IMR-90 (cell line): ENCODE data around the gene CHDH. TPM values are rescaled to one million over a fixed set of nuclear protein-coding genes. Genes with fewer than 3 reads are reported as not detected.

ENCODE experiments used
- ATAC-seq: fragments of 200-7000 bp; cut with Tn5 transposase; 2 replicates; pipeline ENCODE4 v1.9.1; 2020; ENCODE audit warnings: low read depth, mild to moderate bottlenecking, moderate library complexity
- BruUV-seq: library from RNA; stranded (reverse); fragments of 400-500 nt; replicated peaks from 2 replicates; lab custom pipeline; 2021; lab: Mats Ljungman, UMichigan
- CTCF ChIA-PET: fragments of 300-600 bp; formaldehyde crosslinking; extraction: SDS; loops from one replicate; lab custom pipeline; 2021; ENCODE audit warnings: antibody characterized with exemption; lab: Yijun Ruan, JAX
- POLR2A ChIA-PET: fragments of 300-600 bp; sonication (Branson Sonifier 250); formaldehyde crosslinking; loops from one replicate; lab custom pipeline; 2022; ENCODE audit warnings: antibody characterized with exemption; ENCODE audit not compliant: unreplicated experiment; lab: Charles Lee
- DNase-seq: peaks from one replicate; pipeline ENCODE4 v3.0.0; 2013
- H2AFZ ChIP-seq: replicated peaks from 2 replicates; pipeline ENCODE3; 2013; ENCODE audit warnings: low read length, mild to moderate bottlenecking; ENCODE audit not compliant: poor library complexity
- H2AK5ac ChIP-seq: 2 replicates; pipeline ENCODE4 v1.6.1; 2013; ENCODE audit warnings: low read depth, low read length, inconsistent platforms
- H2AK9ac ChIP-seq: replicated peaks from 2 replicates; pipeline ENCODE3; 2013; ENCODE audit warnings: mild to moderate bottlenecking, low read depth, low read length, moderate library complexity; ENCODE audit not compliant: poor library complexity
- H2BK120ac ChIP-seq: 2 replicates; pipeline ENCODE4 v1.6.1; 2013; ENCODE audit warnings: low read depth, low read length, inconsistent platforms
- H2BK15ac ChIP-seq: 3 replicates; pipeline ENCODE4 v1.6.1; 2013; ENCODE audit warnings: low read depth, low read length, inconsistent platforms
- H2BK20ac ChIP-seq: 2 replicates; pipeline ENCODE4 v1.6.1; 2013; ENCODE audit warnings: low read depth, mild to moderate bottlenecking, inconsistent platforms, low read length, moderate library complexity
- H2BK5ac ChIP-seq: 2 replicates; pipeline ENCODE4 v1.6.1; 2013; ENCODE audit warnings: mild to moderate bottlenecking, low read depth, low read length, inconsistent platforms; ENCODE audit not compliant: poor library complexity, severe bottlenecking
- H3K14ac ChIP-seq: replicated peaks from 2 replicates; pipeline ENCODE4 v1.6.1; 2013; ENCODE audit warnings: low read depth, low read length, inconsistent platforms
- H3K18ac ChIP-seq: 2 replicates; pipeline ENCODE4 v1.6.1; 2013; ENCODE audit warnings: low read depth, low read length, control low read depth
- H3K23ac ChIP-seq: 2 replicates; pipeline ENCODE4 v1.6.1; 2013; ENCODE audit warnings: low read depth, low read length, inconsistent platforms
- H3K27ac ChIP-seq: 2 replicates; pipeline ENCODE4 v1.5.1; 2013; ENCODE audit warnings: mild to moderate bottlenecking, control low read depth, low read length; ENCODE audit not compliant: insufficient read depth
- H3K27me3 ChIP-seq: 2 replicates; pipeline ENCODE4 v1.6.1; 2013; ENCODE audit warnings: low read length; ENCODE audit not compliant: control insufficient read depth, insufficient read depth
- H3K36me3 ChIP-seq: 2 replicates; pipeline ENCODE4 v1.6.1; 2013; ENCODE audit warnings: low read length, mixed read lengths; ENCODE audit not compliant: control insufficient read depth, insufficient read depth
- H3K4ac ChIP-seq: 2 replicates; pipeline ENCODE4 v1.6.1; 2013; ENCODE audit warnings: low read depth, low read length, inconsistent platforms
- H3K4me1 ChIP-seq: 2 replicates; pipeline ENCODE4 v1.6.1; 2013; ENCODE audit warnings: low read length, mixed read lengths; ENCODE audit not compliant: control insufficient read depth, insufficient read depth
- H3K4me2 ChIP-seq: 2 replicates; pipeline ENCODE4 v1.6.1; 2013; ENCODE audit warnings: low read depth, mild to moderate bottlenecking, control low read depth, low read length, moderate library complexity
- H3K4me3 ChIP-seq: 2 replicates; pipeline ENCODE4 v1.5.1; 2013; ENCODE audit warnings: low read depth, mild to moderate bottlenecking, control low read depth, low read length, moderate library complexity; ENCODE audit not compliant: insufficient read depth
- H3K56ac ChIP-seq: 2 replicates; pipeline ENCODE4 v1.6.1; 2013; ENCODE audit warnings: low read length, inconsistent platforms; ENCODE audit not compliant: insufficient read depth; ENCODE audit errors: extremely low read depth
- H3K79me1 ChIP-seq, 2 experiments: 2 replicates each; pipeline ENCODE4 v1.6.1; 2013; ENCODE audit warnings: low read length in 2 of 2, inconsistent platforms in 1 of 2, low read depth in 1 of 2
- H3K9ac ChIP-seq: 2 replicates; pipeline ENCODE4 v1.6.1; 2013; ENCODE audit warnings: low read depth, low read length, control low read depth
- H3K9me1 ChIP-seq: 2 replicates; pipeline ENCODE4 v1.6.1; 2013; ENCODE audit warnings: low read length, inconsistent platforms; ENCODE audit not compliant: insufficient read depth
- H3K9me3 ChIP-seq: 2 replicates; pipeline ENCODE4 v1.6.1; 2013; ENCODE audit warnings: low read length; ENCODE audit not compliant: control insufficient read depth, insufficient read depth
- H4K20me1 ChIP-seq: 2 replicates; pipeline ENCODE4 v1.6.1; 2013; ENCODE audit warnings: low read length, inconsistent platforms; ENCODE audit not compliant: insufficient read depth
- H4K5ac ChIP-seq: 2 replicates; pipeline ENCODE4 v1.6.1; 2013; ENCODE audit warnings: mild to moderate bottlenecking, low read depth, low read length, control low read depth
- H4K8ac ChIP-seq, 2 experiments: 2 replicates each; pipeline ENCODE4 v1.6.1; 2013; ENCODE audit warnings: low read depth in 2 of 2, low read length in 2 of 2, control low read depth in 1 of 2, inconsistent platforms in 1 of 2
- H4K91ac ChIP-seq: 2 replicates; pipeline ENCODE4 v1.6.1; 2013; ENCODE audit warnings: low read depth, low read length, inconsistent platforms; ENCODE audit not compliant: insufficient read depth
- BHLHE40 ChIP-seq: fragments of 150-350 bp; IDR thresholded peaks from 2 replicates; pipeline ENCODE4 v1.6.1; 2016; ENCODE audit warnings: mild to moderate bottlenecking, low read depth, low read length
- CEBPB ChIP-seq: IDR thresholded peaks from 2 replicates; pipeline ENCODE4 v1.6.1; 2012; ENCODE audit warnings: low read depth, low read length, improper control_type of control experiment
- CHD1 ChIP-seq: IDR thresholded peaks from 2 replicates; pipeline ENCODE4 v1.6.1; 2012; ENCODE audit warnings: low read depth, low read length, improper control_type of control experiment
- FOS ChIP-seq: fragments of 150-350 bp; IDR thresholded peaks from 2 replicates; pipeline ENCODE4 v1.6.1; 2016; ENCODE audit warnings: low read depth, low read length
- MAFK ChIP-seq: IDR thresholded peaks from 2 replicates; pipeline ENCODE4 v1.6.1; 2012; ENCODE audit warnings: low read depth, low read length, improper control_type of control experiment
- MAZ ChIP-seq: IDR thresholded peaks from 2 replicates; pipeline ENCODE4 v1.6.1; 2012; ENCODE audit warnings: low read depth, mild to moderate bottlenecking, low read length, improper control_type of control experiment, moderate library complexity, borderline replicate concordance
- MXI1 ChIP-seq: IDR thresholded peaks from 2 replicates; pipeline ENCODE4 v1.6.1; 2012; ENCODE audit warnings: low read depth, mild to moderate bottlenecking, low read length, moderate library complexity, borderline replicate concordance
- NFE2L2 ChIP-seq: fragments of 150-350 bp; IDR thresholded peaks from 2 replicates; pipeline ENCODE4 v1.6.1; 2016; ENCODE audit warnings: low read depth, mild to moderate bottlenecking, low read length
- POLR2A ChIP-seq: IDR thresholded peaks from 2 replicates; pipeline ENCODE4 v1.6.1; 2012; ENCODE audit warnings: mild to moderate bottlenecking, low read depth, low read length
- RAD21 ChIP-seq: IDR thresholded peaks from 2 replicates; pipeline ENCODE4 v1.6.1; 2012; ENCODE audit warnings: low read length, improper control_type of control experiment
- RCOR1 ChIP-seq: IDR thresholded peaks from 2 replicates; pipeline ENCODE4 v1.6.1; 2012; ENCODE audit warnings: mild to moderate bottlenecking, low read length, improper control_type of control experiment; ENCODE audit not compliant: insufficient replicate concordance
- RFX5 ChIP-seq: IDR thresholded peaks from 2 replicates; pipeline ENCODE4 v1.8.0; 2012; ENCODE audit warnings: low read depth, mild to moderate bottlenecking, low read length, moderate library complexity
- SMC3 ChIP-seq: fragments of 150-350 bp; IDR thresholded peaks from 2 replicates; pipeline ENCODE4 v1.6.1; 2016; ENCODE audit warnings: low read depth, mild to moderate bottlenecking, antibody characterized with exemption, low read length, moderate library complexity
- WGBS, 2 experiments: methylation state at CpG; one replicate each; pipeline versions ENCODE4 v1.1.5 to v1.1.7; 2013; ENCODE audit warnings: missing lambda C conversion rate in 2 of 2; ENCODE audit not compliant: insufficient read length in 1 of 2; ENCODE audit errors: extremely low coverage in 2 of 2; 5-methylcytosine and 5-hydroxymethylcytosine counted together
- dilution Hi-C: fragments of 300-500 bp; cut with HindIII; formaldehyde crosslinking; loops from one replicate; pipeline ENCODE4 v1.14.3; 2018; ENCODE audit warnings: low sequenced_read_pairs; ENCODE audit not compliant: unreplicated experiment
- in situ Hi-C: fragments of 300-500 bp; cut with MboI; formaldehyde crosslinking; loops from 3 replicates; pipeline ENCODE4 v1.14.3; 2019; ENCODE audit warnings: low sequenced_read_pairs, inconsistent platforms, mixed read lengths
- intact Hi-C: fragments of 100-400 bp; cut with micrococcal nuclease; formaldehyde crosslinking; loops from 2 replicates; pipeline ENCODE4 v1.10.0; 2022
- polyA plus RNA-seq, 3 experiments: library from polyadenylated mRNA; depleted of rRNA; stranded (reverse); fragments of >200 nt; gene quantifications; 2 replicates each; pipeline ENCODE4 v1.2.3, GENCODE V29; 2012; ENCODE audit warnings: low replicate concordance in 1 of 3
- total RNA-seq: library from RNA; depleted of rRNA; stranded (reverse); fragments of >200 nt; gene quantifications from 2 replicates; pipeline ENCODE4 v1.2.3, GENCODE V29; 2012
- TF ChIP-seq, protein P1 (sequence below): fragments of 150-350 bp; IDR thresholded peaks from 2 replicates; pipeline ENCODE4 v1.6.1; 2017; ENCODE audit warnings: mild to moderate bottlenecking, antibody characterized with exemption, low read length, low read depth
- TF ChIP-seq, protein P2 (sequence below): fragments of 150-350 bp; IDR thresholded peaks from 2 replicates; pipeline ENCODE4 v1.6.1; 2016; ENCODE audit warnings: low read depth, mild to moderate bottlenecking, low read length, moderate library complexity, borderline replicate concordance
- TF ChIP-seq, protein P3 (sequence below): conservative IDR thresholded peaks from 2 replicates; pipeline ENCODE4 v1.5.1; 2012; ENCODE audit warnings: mild to moderate bottlenecking, low read depth, low read length, improper control_type of control experiment

Gene CHDH
- total and polyA plus RNA-seq, 2 of the 4 experiments (the other 2 are of a cell fraction): under 0.01 to 0.19 TPM

DNA sequence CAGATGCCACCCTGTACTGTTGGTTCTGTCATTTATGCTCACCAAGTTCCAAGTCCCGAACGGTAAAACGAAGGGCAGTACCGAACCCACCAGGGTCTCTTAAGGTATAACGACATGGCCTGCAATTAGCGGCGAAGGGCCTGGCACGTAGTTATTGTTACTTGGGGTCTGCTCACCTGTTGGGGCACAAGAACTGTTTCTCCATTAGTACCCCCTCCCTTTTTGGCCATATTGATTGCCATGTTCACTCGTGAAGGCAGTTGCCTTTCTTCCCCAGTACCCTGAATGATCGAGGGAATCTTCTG is 584 bp upstream of the CHDH start:
- Histone ChIP-seq H3K14ac (no peak overlapping the region), H3K36me3 (no peaks in the 10 kb centered on the region), H3K23ac (no peak overlapping the region), H3K18ac (no peak overlapping the region), H3K27ac (no peak overlapping the region), H3K9ac (no peak overlapping the region), H3K27me3 (peaks cover 58% of the 10 kb centered on the region), H2AFZ (peak overlapping the region; percentile 90), H3K79me1 (no peaks in the 10 kb centered on the region), H2BK15ac (no peak overlapping the region), H2AK5ac (no peak overlapping the region), H2AK9ac (no peak overlapping the region), H2BK120ac (no peak overlapping the region), H3K56ac (no peak overlapping the region), H3K4me2 (peak overlapping the region; percentile 36; the same call in 1 of the 2 replicates), H4K5ac (no peak overlapping the region), H3K4me3 (no peak overlapping the region), H2BK5ac (no peak overlapping the region), H3K4ac (no peak overlapping the region), H3K9me3 (peaks cover 3% of the 10 kb centered on the region; the same call in 1 of the 2 replicates), H2BK20ac (no peak overlapping the region), H4K20me1 (no peaks in the 10 kb centered on the region), H4K8ac (no peak overlapping the region), H3K9me1 (no peaks in the 10 kb centered on the region), H3K4me1 (no peaks in the 10 kb centered on the region; the same call in 1 of the 2 replicates), H4K91ac (no peak overlapping the region)
- no CpG with 5 or more reads among the region's 10 CpGs for WGBS, 2 experiments
- TF ChIP-seq MAFK (no peak), FOS (no peak), BHLHE40 (no peak), NFE2L2 (no peak), CHD1 (no peak), RCOR1 (no peak), MXI1 (no peak), SMC3 (no peak), RAD21 (no peak), MAZ (no peak), RFX5 (no peak), POLR2A (no peak), CEBPB (no peak)
- TF ChIP-seq, protein P1, sequence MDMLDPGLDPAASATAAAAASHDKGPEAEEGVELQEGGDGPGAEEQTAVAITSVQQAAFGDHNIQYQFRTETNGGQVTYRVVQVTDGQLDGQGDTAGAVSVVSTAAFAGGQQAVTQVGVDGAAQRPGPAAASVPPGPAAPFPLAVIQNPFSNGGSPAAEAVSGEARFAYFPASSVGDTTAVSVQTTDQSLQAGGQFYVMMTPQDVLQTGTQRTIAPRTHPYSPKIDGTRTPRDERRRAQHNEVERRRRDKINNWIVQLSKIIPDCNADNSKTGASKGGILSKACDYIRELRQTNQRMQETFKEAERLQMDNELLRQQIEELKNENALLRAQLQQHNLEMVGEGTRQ: no peak
- TF ChIP-seq, protein P2, sequence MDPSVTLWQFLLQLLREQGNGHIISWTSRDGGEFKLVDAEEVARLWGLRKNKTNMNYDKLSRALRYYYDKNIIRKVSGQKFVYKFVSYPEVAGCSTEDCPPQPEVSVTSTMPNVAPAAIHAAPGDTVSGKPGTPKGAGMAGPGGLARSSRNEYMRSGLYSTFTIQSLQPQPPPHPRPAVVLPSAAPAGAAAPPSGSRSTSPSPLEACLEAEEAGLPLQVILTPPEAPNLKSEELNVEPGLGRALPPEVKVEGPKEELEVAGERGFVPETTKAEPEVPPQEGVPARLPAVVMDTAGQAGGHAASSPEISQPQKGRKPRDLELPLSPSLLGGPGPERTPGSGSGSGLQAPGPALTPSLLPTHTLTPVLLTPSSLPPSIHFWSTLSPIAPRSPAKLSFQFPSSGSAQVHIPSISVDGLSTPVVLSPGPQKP: no peak
- TF ChIP-seq, protein P3, sequence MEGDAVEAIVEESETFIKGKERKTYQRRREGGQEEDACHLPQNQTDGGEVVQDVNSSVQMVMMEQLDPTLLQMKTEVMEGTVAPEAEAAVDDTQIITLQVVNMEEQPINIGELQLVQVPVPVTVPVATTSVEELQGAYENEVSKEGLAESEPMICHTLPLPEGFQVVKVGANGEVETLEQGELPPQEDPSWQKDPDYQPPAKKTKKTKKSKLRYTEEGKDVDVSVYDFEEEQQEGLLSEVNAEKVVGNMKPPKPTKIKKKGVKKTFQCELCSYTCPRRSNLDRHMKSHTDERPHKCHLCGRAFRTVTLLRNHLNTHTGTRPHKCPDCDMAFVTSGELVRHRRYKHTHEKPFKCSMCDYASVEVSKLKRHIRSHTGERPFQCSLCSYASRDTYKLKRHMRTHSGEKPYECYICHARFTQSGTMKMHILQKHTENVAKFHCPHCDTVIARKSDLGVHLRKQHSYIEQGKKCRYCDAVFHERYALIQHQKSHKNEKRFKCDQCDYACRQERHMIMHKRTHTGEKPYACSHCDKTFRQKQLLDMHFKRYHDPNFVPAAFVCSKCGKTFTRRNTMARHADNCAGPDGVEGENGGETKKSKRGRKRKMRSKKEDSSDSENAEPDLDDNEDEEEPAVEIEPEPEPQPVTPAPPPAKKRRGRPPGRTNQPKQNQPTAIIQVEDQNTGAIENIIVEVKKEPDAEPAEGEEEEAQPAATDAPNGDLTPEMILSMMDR: no peak
- no TSS peak for BruUV-seq
- DNase-seq (no peak), ATAC-seq (no peak)
- dilution Hi-C loops: no loop called here
- ChIA-PET CTCF (no interaction called here), POLR2A (no interaction called here)
- in situ Hi-C loops: no loop called here
- intact Hi-C loops: no loop called here
